HepG2 (cell line): ENCODE results near the gene NPC2. TPM values are rescaled to one million over a fixed set of nuclear protein-coding genes. Genes with fewer than 3 reads are reported as not detected.

Experiments
- ATAC-seq: fragments of 200-7000 bp; cut with Tn5 transposase; 3 replicates; pipeline ENCODE4 v1.9.1; 2020; ENCODE audit warnings: mild to moderate bottlenecking, moderate library complexity
- BruUV-seq: library from RNA; stranded (reverse); fragments of 400-500 nt; replicated peaks from 2 replicates; lab custom pipeline; 2021; lab: Mats Ljungman, UMichigan
- CTCF ChIA-PET: fragments of 300-600 bp; formaldehyde crosslinking; extraction: SDS; loops from one replicate; lab custom pipeline; 2021; ENCODE audit warnings: low total read pairs, inconsistent platforms, low intra/inter-chr PET ratio; lab: Yijun Ruan, JAX
- POLR2A ChIA-PET: fragments of 350-600 bp; sonication (Branson Sonifier 250); formaldehyde crosslinking; loops from one replicate; lab custom pipeline; 2020; ENCODE audit warnings: antibody characterized with exemption, inconsistent platforms; lab: Yijun Ruan, JAX
- DNase-seq: peaks from one replicate; pipeline ENCODE4 v3.0.0-alpha.2; 2015; ENCODE audit warnings: low spot score
- FAIRE-seq: peaks from 3 replicates; lab custom pipeline; 2011; peaks lifted over from hg19 to GRCh38; lab: Jason Lieb, UNC
- H2AFZ ChIP-seq: one replicate; pipeline ENCODE4 v1.6.1; 2011; ENCODE audit warnings: low read length, inconsistent platforms
- H3K27ac ChIP-seq: fragments of 300-600 bp; 3 replicates; pipeline ENCODE4 v1.8.0; 2011; ENCODE audit warnings: mixed run types, mild to moderate bottlenecking, mixed read lengths, low read length, inconsistent platforms; ENCODE audit not compliant: insufficient read depth; ENCODE audit errors: extremely low read length
- H3K27me3 ChIP-seq, 2 experiments: fragments of 200-600 bp in 1 of 2; 2 replicates in 1 of 2; 3 replicates in 1 of 2; pipeline versions ENCODE4 v1.6.0 to v1.8.0; 2011; ENCODE audit warnings: low read length in 2 of 2, mild to moderate bottlenecking in 2 of 2, moderate library complexity in 2 of 2, inconsistent platforms in 1 of 2; ENCODE audit not compliant: insufficient read depth in 2 of 2, control insufficient read depth in 1 of 2
- H3K36me3 ChIP-seq, 2 experiments: fragments of 200-600 bp in 1 of 2; replicated peaks in 1 of 2; 2 replicates in 1 of 2; 3 replicates in 1 of 2; pipeline versions ENCODE4 v1.5.1 to v1.8.0; 2011; ENCODE audit warnings: low read length in 2 of 2, inconsistent platforms in 1 of 2; ENCODE audit not compliant: insufficient read depth in 2 of 2, control insufficient read depth in 1 of 2
- H3K4me1 ChIP-seq: 2 replicates; pipeline ENCODE4 v1.5.1; 2012; ENCODE audit warnings: low read length, inconsistent platforms; ENCODE audit not compliant: insufficient read depth
- H3K4me2 ChIP-seq: 2 replicates; pipeline ENCODE4 v1.6.0; 2011; ENCODE audit warnings: low read depth, low read length, inconsistent platforms
- H3K4me3 ChIP-seq, 3 experiments: fragments of 200-600 bp in 1 of 3; sonication (generic), shearing (Covaris generic) in 1 of 3; replicated peaks in 1 of 3; 2 replicates each; pipeline ENCODE4 v1.5.1; 2011 to 2016; ENCODE audit warnings: low read length in 3 of 3, inconsistent platforms in 2 of 3, low read depth in 2 of 3, mild to moderate bottlenecking in 2 of 3, control low read depth in 1 of 3, mixed read lengths in 1 of 3; ENCODE audit not compliant: insufficient read depth in 1 of 3
- H3K79me2 ChIP-seq: one replicate; pipeline ENCODE4 v1.6.1; 2011; ENCODE audit warnings: low read length, inconsistent platforms; ENCODE audit not compliant: insufficient read depth
- H3K9ac ChIP-seq: 2 replicates; pipeline ENCODE4 v1.6.0; 2011; ENCODE audit warnings: mild to moderate bottlenecking, low read depth, low read length, inconsistent platforms; ENCODE audit not compliant: insufficient read depth
- H3K9me3 ChIP-seq: 2 replicates; pipeline ENCODE4 v1.5.1; 2012; ENCODE audit warnings: mild to moderate bottlenecking, low read length
- H4K20me1 ChIP-seq: 2 replicates; pipeline ENCODE4 v1.6.0; 2011; ENCODE audit warnings: inconsistent platforms, mild to moderate bottlenecking, low read length, moderate library complexity; ENCODE audit not compliant: insufficient read depth
- AGO2 ChIP-seq: fragments of 200-400 bp; formaldehyde crosslinking; optimal IDR thresholded peaks from 2 replicates; pipeline ENCODE3; 2017; ENCODE audit warnings: mild to moderate bottlenecking, low read depth, low read length, moderate library complexity
- FOXC1 ChIP-seq: sonication (generic); formaldehyde crosslinking; IDR thresholded peaks from 2 replicates; pipeline ENCODE4 v1.8.0; 2022; ENCODE audit warnings: mild to moderate bottlenecking, missing genetic modification reagents, borderline replicate concordance
- FOXK2 ChIP-seq: fragments of 450-650 bp; IDR thresholded peaks from 2 replicates; pipeline ENCODE4 v1.6.1; 2016
- HIVEP1 ChIP-seq: sonication (generic); formaldehyde crosslinking; IDR thresholded peaks from 2 replicates; pipeline ENCODE4 v1.4.0; 2020; ENCODE audit warnings: mild to moderate bottlenecking, missing genetic modification reagents
- RARA ChIP-seq: IDR thresholded peaks from 2 replicates; pipeline ENCODE4 v1.6.1; 2016; ENCODE audit warnings: missing genetic modification reagents, missing compliant biosample characterization
- RFX3 ChIP-seq: IDR thresholded peaks from 2 replicates; pipeline ENCODE4 v1.6.1; 2016; ENCODE audit warnings: missing biosample characterization, missing genetic modification reagents
- ZC3H13 ChIP-seq: sonication (generic); formaldehyde crosslinking; IDR thresholded peaks from 2 replicates; pipeline ENCODE4 v1.8.1; 2023; ENCODE audit warnings: mild to moderate bottlenecking, missing genetic modification reagents, moderate library complexity
- WGBS: methylation state at CpG from one replicate; pipeline ENCODE4 v1.1.6; 2017; ENCODE audit warnings: low lambda C conversion rate; 5-methylcytosine and 5-hydroxymethylcytosine counted together
- in situ Hi-C: cut with HindIII; loops from 2 replicates; pipeline ENCODE4 v1.10.0; 2017; ENCODE audit warnings: low pct_unique_long_range_greater_than_20kb; ENCODE audit not compliant: extremely low pct_ligation_motif_present
- intact Hi-C: fragments of 100-400 bp; cut with micrococcal nuclease; formaldehyde crosslinking; loops from one replicate; pipeline ENCODE4 v1.10.0; 2022; ENCODE audit not compliant: unreplicated experiment
- polyA plus RNA-seq, 8 experiments: library from polyadenylated mRNA; depleted of rRNA in 3 of 8; stranded (reverse) in 7 of 8; unstranded in 1 of 8; fragments of >200 nt; fragmentation: Illumina TruSeq in 4 of 8; extraction: Trizol in 4 of 8; gene quantifications; 2 replicates each; pipeline versions ENCODE4 v1.2.1 to v1.2.3, GENCODE V29; 2011 to 2016; ENCODE audit warnings: low read depth in 4 of 8, missing spikeins in 1 of 8, mixed read lengths in 1 of 8; ENCODE audit not compliant: insufficient read depth in 1 of 8
- total RNA-seq, 5 experiments: library from RNA; depleted of rRNA; stranded (reverse); fragments of >200 nt; fragmentation: Illumina TruSeq; extraction: Trizol; gene quantifications; 2 replicates each; pipeline ENCODE4 v1.2.3, GENCODE V29; 2016; ENCODE audit warnings: low read depth in 1 of 5
- TF ChIP-seq, protein P1 (sequence below): sonication (generic); formaldehyde crosslinking; IDR thresholded peaks from 2 replicates; pipeline ENCODE4 v1.4.0; 2020; ENCODE audit warnings: mild to moderate bottlenecking, missing genetic modification reagents
- TF ChIP-seq, protein P2 (sequence below): sonication (generic); formaldehyde crosslinking; IDR thresholded peaks from 2 replicates; pipeline ENCODE4 v1.5.1; 2020; ENCODE audit warnings: mild to moderate bottlenecking, moderate library complexity, missing genetic modification reagents
- TF ChIP-seq, protein P3 (sequence below): sonication (generic); formaldehyde crosslinking; IDR thresholded peaks from 2 replicates; pipeline ENCODE4 v1.4.0; 2020; ENCODE audit warnings: mild to moderate bottlenecking, missing genetic modification reagents
- TF ChIP-seq, protein P4 (sequence below): fragments of 450-650 bp; IDR thresholded peaks from 2 replicates; pipeline ENCODE4 v1.6.1; 2017
- TF ChIP-seq, protein P5 (sequence below): sonication (generic); formaldehyde crosslinking; IDR thresholded peaks from 2 replicates; pipeline ENCODE4 v1.8.0; 2023; ENCODE audit warnings: mild to moderate bottlenecking, missing genetic modification reagents

The NPC2 gene
- total and polyA plus RNA-seq, 2 of the 13 experiments (the other 11 are each of a cell fraction or from before 2014, with no cell fraction given) = 132 to 164 TPM

DNA sequence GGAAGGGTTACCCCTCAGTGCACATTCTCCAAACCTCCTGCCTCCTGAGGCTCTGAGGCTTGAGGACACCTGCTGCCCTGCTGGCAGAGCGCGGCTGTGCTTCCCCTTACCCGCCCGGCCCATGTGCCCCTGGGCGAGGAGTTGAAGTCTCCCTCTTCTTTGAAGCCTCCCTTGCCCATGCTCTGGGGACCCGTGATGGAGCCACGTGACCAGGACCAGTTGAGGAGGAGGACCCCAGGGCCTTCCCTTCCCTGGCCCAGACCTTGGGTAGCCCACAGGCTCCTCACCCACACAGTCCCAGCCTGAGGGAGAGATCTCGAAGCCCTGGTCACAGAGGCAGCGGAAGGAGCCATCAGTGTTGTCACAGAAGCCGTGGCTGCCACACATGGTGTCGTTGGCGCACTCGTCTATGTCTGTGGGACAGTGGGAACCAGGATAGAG is 13.3 kb upstream of the NPC2 start:
- Histone ChIP-seq H2AFZ (no peak overlapping the region), H3K9ac (no peak overlapping the region), H3K4me2 (no peak overlapping the region), H3K79me2 (no peaks in the 10 kb centered on the region), H3K27ac (no peak overlapping the region), H3K4me1 (peaks cover 20% of the 10 kb centered on the region), H4K20me1 (no peaks in the 10 kb centered on the region), H3K36me3 (no peaks in the 10 kb centered on the region), H3K9me3 (no peaks in the 10 kb centered on the region), H3K27me3 (peaks cover 2 to 36% of the 10 kb centered on the region in 2 experiments; a peak in 2 of 5 replicates), H3K4me3 (no peak overlapping the region)
- intact Hi-C loops = no loop called here
- ATAC-seq (no peak), DNase-seq (no peak), FAIRE-seq (no peak)
- 32% methylated on average over 6 of the region's 13 CpGs for WGBS
- POLR2A ChIA-PET = no interaction called here
- in situ Hi-C loops = no loop called here
- no TSS peak for BruUV-seq
- CTCF ChIA-PET = no interaction called here
- TF ChIP-seq FOXK2 = no peak
- TF ChIP-seq, protein P1, sequence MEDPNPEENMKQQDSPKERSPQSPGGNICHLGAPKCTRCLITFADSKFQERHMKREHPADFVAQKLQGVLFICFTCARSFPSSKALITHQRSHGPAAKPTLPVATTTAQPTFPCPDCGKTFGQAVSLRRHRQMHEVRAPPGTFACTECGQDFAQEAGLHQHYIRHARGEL = no peak
- TF ChIP-seq, all 625 proteins: peak for 0

DNA sequence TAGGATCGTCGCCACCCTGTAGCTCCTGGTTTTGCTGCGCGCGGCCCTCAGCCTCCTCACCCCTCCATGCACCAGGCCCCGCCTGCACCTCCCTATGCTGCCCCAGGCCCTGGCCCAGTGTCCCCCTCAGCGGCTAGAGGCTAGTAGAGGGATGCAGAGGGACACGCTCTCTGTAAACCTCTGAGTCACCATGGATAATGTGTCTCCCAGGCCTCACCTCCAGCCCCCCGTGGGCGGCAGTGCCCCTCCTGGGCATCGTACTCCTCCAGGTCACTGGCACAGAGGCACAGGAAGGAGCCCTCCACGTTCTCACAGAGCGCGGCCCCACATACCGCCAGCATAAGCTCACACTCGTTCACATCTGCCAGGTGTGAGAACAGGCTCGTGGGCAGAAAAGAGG is 12.7 kb upstream of the NPC2 start:
- Histone ChIP-seq H3K4me2 (no peak overlapping the region), H3K79me2 (no peaks in the 10 kb centered on the region), H3K27me3 (peaks cover 2 to 35% of the 10 kb centered on the region in 2 experiments; a peak in 2 of 5 replicates), H3K9ac (no peak overlapping the region), H3K4me1 (peaks cover 16% of the 10 kb centered on the region), H3K4me3 (no peak overlapping the region), H2AFZ (no peak overlapping the region), H3K27ac (no peak overlapping the region), H3K36me3 (no peaks in the 10 kb centered on the region), H4K20me1 (no peaks in the 10 kb centered on the region), H3K9me3 (no peaks in the 10 kb centered on the region)
- ATAC-seq = no peak
- in situ Hi-C loops (no loop called here), intact Hi-C loops (no loop called here)
- CTCF ChIA-PET = no interaction called here
- POLR2A ChIA-PET = no interaction called here
- no TSS peak for BruUV-seq
- no peak for DNase-seq
- no peak for FAIRE-seq
- 56% methylated on average over 16 of the region's 17 CpGs for whole genome bisulfite sequencing
- TF ChIP-seq FOXC1 (CRISPR knock-in tag) = no peak
- TF ChIP-seq AGO2 = no peak
- TF ChIP-seq HIVEP1 = no peak
- TF ChIP-seq, protein P2, sequence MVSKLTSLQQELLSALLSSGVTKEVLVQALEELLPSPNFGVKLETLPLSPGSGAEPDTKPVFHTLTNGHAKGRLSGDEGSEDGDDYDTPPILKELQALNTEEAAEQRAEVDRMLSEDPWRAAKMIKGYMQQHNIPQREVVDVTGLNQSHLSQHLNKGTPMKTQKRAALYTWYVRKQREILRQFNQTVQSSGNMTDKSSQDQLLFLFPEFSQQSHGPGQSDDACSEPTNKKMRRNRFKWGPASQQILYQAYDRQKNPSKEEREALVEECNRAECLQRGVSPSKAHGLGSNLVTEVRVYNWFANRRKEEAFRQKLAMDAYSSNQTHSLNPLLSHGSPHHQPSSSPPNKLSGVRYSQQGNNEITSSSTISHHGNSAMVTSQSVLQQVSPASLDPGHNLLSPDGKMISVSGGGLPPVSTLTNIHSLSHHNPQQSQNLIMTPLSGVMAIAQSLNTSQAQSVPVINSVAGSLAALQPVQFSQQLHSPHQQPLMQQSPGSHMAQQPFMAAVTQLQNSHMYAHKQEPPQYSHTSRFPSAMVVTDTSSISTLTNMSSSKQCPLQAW = no peak
- TF ChIP-seq RFX3 (CRISPR knock-in tag) = no peak
- TF ChIP-seq ZC3H13 (CRISPR knock-in tag) = no peak
- TF ChIP-seq RARA (CRISPR knock-in tag) = no peak
- TF ChIP-seq, protein P3, sequence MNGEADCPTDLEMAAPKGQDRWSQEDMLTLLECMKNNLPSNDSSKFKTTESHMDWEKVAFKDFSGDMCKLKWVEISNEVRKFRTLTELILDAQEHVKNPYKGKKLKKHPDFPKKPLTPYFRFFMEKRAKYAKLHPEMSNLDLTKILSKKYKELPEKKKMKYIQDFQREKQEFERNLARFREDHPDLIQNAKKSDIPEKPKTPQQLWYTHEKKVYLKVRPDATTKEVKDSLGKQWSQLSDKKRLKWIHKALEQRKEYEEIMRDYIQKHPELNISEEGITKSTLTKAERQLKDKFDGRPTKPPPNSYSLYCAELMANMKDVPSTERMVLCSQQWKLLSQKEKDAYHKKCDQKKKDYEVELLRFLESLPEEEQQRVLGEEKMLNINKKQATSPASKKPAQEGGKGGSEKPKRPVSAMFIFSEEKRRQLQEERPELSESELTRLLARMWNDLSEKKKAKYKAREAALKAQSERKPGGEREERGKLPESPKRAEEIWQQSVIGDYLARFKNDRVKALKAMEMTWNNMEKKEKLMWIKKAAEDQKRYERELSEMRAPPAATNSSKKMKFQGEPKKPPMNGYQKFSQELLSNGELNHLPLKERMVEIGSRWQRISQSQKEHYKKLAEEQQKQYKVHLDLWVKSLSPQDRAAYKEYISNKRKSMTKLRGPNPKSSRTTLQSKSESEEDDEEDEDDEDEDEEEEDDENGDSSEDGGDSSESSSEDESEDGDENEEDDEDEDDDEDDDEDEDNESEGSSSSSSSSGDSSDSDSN (CRISPR knock-in tag) = no peak
- TF ChIP-seq, protein P4, sequence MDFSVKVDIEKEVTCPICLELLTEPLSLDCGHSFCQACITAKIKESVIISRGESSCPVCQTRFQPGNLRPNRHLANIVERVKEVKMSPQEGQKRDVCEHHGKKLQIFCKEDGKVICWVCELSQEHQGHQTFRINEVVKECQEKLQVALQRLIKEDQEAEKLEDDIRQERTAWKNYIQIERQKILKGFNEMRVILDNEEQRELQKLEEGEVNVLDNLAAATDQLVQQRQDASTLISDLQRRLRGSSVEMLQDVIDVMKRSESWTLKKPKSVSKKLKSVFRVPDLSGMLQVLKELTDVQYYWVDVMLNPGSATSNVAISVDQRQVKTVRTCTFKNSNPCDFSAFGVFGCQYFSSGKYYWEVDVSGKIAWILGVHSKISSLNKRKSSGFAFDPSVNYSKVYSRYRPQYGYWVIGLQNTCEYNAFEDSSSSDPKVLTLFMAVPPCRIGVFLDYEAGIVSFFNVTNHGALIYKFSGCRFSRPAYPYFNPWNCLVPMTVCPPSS = no peak
- TF ChIP-seq, protein P5, sequence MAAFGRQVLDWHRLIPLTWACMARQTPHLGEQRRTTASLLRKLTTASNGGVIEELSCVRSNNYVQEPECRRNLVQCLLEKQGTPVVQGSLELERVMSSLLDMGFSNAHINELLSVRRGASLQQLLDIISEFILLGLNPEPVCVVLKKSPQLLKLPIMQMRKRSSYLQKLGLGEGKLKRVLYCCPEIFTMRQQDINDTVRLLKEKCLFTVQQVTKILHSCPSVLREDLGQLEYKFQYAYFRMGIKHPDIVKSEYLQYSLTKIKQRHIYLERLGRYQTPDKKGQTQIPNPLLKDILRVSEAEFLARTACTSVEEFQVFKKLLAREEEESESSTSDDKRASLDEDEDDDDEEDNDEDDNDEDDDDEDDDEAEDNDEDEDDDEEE (CRISPR knock-in tag) = no peak
